ENCODE results near the gene PLA2G4B.

DNA sequence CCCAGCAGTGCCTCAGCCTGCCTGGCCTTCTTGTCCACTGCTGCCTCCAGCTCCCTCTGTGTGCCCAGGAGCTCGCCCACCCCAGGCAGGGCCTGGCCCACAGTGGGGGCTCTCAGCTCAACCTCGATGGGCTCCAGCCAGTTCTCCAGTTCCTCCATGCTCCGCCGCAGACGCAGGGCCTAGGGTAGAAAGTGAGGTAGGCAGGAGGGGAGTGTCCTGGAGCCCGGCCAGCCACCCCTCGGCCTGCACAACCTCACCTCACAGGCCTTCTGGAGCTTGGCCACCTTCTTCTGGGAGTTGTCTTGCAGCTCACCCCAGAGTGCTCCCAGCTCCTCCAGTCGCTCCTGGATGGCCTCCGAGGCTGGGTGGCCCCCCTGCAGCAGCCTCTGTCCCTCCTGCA, 18.7 kb downstream of the PLA2G4B start:
- TF ChIP-seq EZH2 (IDR thresholded peaks at IDR 0.05; ENCODE audit: low read length), result no peak
- TF ChIP-seq, protein P1, sequence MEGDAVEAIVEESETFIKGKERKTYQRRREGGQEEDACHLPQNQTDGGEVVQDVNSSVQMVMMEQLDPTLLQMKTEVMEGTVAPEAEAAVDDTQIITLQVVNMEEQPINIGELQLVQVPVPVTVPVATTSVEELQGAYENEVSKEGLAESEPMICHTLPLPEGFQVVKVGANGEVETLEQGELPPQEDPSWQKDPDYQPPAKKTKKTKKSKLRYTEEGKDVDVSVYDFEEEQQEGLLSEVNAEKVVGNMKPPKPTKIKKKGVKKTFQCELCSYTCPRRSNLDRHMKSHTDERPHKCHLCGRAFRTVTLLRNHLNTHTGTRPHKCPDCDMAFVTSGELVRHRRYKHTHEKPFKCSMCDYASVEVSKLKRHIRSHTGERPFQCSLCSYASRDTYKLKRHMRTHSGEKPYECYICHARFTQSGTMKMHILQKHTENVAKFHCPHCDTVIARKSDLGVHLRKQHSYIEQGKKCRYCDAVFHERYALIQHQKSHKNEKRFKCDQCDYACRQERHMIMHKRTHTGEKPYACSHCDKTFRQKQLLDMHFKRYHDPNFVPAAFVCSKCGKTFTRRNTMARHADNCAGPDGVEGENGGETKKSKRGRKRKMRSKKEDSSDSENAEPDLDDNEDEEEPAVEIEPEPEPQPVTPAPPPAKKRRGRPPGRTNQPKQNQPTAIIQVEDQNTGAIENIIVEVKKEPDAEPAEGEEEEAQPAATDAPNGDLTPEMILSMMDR (optimal IDR thresholded peaks at IDR 0.05 in 1 of 3, IDR thresholded peaks at IDR 0.05 in 1 of 3, conservative IDR thresholded peaks at IDR 0.05 in 1 of 3; ENCODE audit: extremely low read depth in 1 of 3, insufficient read depth in 2 of 3, low read length in 3 of 3), result no peak

Data from keratinocyte (primary cell).